Kidney glomerular epithelial cell (primary cell): ENCODE results near the gene CFAP65.
A peak's percentile ranks its signal among the peaks of the same experiment; 100 is the strongest.

Experiments
- DNase-seq: peaks from one replicate; lab custom pipeline; 2025; lab: John Stamatoyannopoulos, UW

CFAP65 gene

DNA sequence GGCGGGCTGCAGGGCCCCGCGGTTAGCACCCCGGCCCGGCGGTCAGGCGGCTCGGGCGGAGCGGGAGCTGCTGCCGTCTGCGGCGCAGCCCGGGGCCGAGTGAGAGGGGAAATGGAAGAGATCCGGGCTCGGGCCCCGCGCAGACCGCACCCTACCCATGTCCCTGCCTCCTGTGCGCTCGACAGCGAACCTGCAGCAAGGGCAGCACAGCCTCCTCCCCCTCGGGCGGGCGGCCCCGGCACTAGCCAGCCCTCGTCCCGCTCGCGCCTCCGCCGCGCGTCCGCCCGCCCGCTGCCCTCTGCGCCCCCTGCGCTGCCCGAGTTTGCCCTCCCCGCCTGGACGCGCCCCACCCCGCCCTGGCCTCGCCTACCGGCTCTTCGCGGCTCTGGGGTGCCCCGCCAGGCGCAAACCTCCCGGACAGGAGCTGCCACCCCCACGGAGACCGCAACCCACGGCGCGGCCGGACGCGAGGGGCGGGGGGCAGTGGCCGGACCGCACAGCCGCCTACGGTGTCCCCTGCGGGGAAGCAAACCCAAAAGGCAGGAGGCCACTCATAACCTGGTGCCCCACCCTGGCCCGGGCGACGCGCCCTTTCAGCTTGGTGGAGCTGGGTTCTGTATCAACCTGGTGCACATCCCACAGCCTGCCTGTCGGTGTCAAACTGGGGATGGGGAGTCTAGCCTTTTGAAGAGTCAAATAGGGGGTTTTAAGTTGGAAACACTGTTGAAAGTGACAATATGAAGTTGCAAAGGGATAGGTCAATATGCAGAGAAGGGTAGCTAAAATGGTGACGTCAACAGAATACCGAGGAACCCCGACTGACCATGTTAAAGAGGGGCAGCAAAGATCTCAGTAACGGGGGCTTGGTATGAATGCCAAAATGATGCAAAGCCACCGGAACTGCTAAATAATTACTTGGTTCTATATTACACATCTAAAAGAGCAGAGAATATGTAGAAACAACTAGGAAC lies 19.8 kb upstream of the CFAP65 start, which contains the start of gene IHH:
Gene IHH, minus strand, starts transcription at position 101 of the 971 bp plus-strand sequence. CDS start 454 bp downstream, outside the sequence.
- no peak for DNase-seq

DNA sequence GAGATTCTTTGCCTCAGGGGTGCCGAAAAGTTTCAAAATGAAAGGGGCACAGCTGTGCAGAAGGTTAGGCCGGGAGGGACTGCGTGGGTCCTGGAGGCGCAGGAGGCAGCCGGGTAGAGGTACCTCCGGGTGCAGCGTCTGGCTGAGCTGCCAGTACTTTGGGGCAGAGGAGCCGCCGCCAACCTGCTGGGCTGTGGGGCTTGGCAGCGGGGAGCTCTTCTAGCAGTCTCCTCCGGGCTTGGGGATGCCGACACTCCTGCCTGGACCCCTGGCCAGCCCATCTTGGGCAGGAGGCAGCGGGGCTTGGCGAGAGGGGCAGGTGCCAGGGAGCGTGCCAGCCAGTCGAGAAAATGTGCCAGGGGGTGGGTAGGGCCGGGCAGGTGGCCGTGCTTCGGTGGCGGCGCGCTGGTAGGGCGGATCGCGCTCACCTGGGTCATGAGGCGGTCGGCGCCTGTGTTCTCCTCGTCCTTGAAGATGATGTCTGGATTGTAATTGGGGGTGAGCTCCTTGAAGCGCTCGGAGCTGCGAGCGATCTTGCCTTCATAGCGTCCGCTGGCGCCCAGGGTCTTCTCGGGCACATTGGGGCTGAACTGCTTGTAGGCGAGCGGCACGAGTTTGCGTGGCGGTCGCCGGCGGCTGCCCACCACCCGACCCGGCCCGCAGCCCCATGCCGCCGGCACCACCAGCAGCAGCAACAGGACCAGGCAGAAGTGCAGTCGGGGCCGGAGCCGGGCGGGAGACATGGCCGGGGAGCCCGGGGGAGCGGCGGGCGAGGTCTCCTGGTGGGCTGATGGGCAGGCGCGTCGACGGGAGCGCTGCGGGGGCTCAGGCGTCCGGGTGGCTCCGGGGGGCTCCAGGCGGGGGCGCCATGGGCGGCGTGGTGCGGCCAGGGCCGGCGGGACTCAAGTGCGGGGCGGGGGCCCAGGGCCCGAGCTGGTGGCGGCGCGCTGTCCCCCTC lies 18.7 kb upstream of the CFAP65 start:
- no peak for DNase-seq

DNA sequence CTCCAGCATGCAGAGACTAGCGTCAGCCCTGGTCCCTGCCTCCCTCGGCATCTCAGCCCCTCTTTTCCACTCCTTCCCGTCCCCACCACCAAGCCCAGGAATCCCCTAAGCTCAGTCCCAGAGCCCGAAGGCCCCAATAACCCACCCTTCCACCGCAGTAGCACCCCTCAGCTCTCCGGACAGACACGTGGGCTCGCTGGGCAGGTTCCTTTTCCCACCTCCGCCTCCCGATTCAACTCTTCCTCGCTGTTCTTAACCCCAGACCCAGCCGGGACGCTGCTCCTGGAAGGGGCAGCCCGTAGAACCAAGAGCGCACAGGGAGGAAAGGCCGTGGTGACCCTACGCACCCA lies 18.0 kb upstream of the CFAP65 start:
- no peak for DNase-seq

DNA sequence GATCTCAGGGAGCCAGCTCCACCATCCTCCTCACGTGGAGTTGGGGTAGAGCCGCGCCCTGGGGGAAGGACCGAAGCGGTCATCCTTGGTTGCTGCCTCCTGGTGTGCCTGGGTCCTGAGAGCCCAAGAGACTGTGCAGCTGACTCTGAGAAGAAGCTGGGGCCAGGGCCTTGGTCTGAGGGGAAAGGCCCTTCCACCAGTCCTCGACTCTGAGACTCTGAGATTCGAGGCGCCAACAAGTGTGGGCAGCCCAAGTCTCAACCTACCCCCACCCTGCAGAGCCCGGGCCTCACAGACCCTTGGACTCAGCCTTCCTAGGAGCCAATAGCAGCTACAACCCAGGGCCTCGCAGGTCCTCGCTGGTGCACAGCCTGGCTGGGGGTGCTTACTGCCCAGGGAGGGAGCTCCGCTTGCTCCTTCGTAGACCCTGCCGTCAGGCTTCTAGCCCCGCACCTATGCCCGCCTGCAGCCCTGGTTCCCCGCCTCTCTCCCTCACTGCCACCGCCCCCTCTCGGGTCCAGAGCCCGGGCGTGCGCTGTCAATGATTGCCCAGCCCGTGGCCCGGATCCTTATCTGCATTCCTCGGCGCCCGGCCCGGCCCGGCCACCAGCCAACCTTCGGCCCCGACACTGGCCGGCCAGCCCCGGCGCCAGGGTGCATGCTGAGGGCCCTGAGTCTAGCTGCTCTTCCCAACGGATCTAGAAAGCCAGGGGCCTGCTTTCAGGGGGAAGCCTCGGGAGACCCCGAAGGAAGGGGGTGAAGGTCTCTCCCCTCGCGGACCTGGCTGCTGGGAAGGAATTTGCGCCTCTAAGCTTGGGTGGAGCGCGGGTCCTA lies 17.4 kb upstream of the CFAP65 start:
- DNase-seq = no peak

DNA sequence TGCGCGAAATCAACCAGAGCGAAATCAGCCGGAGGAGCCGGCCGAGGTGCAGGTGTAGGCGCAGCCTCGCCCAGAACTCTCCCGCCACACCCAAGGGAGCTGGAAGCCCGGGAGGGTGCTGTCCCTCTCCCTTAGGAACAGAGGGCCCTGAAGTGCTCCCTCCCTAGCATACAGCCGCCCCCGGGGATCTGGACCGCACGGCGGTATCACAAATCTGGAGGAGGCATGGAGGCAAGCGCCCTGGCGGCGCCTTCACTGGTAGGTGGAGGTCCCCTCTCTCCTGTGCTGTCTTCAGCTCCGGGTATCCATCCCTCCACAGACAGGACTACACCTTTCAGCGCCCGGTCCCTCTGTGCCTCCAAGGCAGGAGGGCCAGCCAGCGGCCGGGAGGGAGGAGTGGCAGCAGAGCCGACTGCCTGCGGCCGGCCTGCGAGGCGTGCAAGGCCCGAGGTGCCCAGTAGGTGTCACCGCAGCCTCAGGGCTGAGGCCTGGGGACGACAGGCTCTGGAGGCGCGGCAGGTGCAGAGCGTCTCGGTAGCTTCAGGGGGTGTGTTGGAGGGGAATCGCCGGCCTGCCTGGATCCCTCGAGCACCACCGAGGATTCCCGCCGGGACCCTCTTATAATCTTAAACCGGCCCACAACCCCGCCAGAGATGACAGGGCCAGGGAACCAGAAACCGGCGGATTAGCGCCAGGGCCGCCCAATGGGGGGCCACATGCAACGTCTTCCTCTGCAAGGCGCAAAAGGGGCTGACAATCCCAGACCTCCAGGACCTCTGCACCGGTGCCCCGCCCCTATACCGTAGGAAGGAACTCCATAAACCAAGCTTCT lies 16.6 kb upstream of the CFAP65 start:
- peak; percentile 2 for DNase-seq

DNA sequence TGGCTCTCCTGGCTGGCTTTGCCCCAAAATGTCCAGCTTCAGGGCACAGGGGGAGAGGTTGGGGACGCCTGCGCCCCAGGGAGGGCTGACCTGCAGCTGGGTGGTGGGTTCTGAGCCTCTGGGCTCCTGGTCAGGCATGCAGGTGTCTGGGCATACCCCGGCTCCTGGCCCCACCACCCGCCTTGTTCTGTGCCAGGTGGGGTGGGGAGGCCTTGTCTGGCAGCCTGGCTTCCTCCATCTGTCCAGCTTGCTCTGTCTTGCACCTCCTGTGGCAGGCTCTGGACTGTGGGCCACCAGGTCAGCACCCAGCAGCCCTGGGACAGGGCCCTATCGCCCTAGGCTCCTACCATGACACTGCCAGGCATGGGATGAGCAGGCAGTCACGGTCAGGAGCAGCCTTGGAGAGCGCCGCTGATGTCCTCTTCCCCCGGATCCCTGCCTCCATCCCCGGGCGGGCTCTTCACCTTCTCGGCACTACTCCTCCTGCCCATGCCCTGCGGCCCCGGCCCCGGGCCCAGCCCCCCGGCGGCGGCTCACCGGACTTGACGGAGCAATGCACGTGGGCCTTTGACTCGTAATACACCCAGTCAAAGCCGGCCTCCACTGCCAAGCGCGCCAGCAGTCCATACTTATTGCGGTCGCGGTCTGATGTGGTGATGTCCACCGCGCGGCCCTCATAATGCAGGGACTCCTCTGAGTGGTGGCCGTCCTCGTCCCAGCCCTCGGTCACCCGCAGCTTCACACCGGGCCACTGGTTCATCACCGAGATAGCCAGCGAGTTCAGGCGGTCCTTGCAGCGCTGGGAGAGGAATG lies 15.8 kb upstream of the CFAP65 start:
- no peak for DNase-seq

DNA sequence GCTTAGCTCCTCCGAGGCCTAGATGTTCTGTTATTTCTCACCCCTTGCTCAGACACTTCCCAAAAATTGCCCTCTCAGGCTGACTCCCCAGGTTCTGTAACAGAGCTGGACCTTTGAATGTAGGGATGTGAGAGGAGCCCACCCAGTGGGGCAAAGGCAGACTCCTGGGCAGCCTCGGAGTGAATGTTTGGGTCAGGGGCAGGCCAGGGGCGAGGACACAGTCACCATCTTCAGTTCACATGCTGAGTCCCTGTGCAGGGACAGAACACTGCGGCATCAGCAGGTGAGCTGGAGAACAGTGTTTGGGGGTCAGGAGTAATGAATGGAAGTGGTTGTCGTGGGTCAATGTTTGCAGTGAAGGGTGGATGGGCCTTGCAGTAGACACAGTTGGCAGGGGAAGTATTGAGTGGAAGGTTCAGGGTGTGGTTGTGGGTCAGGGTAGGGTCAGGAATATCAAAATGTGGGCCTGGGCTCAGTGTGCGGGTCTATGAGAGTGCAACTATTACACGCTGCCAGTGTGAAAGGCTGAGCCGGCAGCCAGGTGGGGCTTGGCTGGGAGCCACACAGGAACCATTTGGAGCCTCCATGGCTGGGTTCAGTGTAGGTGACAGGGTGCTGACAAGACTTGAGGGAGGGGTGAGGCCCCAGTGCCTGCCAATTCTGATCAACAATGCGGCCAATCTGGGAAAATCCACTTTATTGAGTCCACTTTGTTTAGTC lies 15.0 kb upstream of the CFAP65 start:
- DNase-seq = no peak

DNA sequence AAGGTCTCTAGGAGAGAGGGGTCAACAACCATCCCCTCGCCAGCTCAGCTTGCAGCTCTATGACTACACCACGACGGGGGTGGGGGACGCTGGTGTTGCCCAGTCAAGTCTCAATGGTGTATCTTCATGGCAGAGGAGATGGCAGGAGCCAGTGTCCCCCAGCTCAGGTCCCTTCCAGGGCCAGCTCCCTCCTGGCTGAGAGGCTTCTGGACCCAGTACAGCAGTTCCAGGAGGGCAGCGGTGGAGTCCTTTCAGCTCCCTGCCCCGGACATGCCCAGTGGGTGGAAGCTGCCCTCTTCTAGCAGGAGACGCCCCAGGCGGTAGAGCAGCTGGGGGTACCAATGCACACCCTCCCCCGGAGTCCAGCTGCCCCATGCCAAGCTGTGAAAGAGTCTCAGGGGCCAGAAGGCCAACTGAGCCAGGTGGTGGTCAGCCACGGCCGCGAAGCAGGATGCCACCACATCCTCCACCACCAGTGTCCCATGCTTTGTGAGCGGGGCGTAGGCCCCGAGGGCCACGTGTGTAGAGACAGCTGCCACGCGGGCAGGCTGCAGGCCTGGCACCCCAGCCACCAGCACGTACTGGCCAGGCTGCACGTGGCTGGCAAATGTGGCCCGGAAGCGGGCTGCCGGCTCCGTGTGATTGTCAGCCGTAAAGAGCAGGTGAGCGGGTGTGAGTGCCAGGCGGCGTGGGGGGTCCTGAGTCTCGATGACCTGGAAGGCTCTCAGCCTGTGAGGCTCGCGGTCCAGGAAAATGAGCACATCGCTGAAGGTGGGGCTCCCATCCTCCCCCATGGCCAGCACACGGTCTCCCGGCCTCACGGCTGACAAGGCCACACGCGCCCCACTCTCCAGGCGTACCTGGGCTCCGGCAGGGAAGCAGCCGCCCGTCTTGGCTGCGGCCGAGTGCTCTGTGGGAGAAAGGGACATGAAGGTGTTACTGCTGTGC lies 13.9 kb upstream of the CFAP65 start:
- DNase-seq = no peak

DNA sequence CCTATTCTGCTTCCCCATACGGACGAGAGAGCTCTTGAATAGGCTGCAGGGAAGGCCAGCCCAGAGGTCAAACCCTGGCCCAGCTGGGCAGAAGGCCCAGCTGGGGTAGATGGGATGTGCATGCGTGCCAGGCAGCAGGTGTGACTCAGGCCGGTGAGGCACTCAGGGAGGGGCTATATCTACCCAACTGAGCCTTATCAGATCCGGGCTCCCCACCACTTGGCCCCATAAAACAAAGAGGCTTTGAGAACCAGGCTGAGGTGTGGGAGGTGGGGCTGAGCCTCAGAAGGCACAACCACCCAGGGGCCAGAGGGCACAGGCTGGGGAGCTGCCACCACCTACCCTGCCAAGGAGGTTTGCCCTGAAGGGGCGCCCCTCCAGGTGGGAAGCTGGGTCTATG lies 8.0 kb upstream of the CFAP65 start:
- no peak for DNase-seq

DNA sequence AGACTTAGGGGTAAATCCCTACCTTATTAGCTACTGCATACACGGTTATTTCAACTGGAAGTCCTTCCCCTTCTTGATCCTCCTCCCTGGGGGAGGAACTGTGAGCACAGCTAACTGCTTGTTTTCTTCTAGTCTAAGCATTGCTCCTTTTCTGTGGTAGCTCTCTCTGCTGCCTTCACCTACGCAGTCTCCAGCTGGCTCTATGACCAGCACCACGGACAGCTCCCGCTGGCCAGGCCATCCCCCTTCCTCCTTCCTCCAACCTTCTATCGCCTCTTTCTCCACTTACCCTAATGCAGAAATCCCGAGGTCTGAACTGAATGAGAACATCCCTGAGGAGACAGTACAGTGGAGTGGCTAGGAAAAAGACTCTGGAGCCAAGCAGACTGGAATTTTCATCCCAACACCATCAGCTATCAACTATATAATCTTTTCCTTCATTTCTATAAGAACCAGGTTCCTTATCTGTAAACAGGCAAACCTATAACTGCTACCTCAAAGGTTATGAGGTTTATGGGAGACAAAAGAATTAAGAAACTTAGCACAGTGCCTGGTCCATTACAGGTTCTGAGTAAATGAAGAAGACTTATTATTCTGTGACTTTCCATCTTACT lies 4.7 kb upstream of the CFAP65 start:
- DNase-seq = peak; percentile 9

DNA sequence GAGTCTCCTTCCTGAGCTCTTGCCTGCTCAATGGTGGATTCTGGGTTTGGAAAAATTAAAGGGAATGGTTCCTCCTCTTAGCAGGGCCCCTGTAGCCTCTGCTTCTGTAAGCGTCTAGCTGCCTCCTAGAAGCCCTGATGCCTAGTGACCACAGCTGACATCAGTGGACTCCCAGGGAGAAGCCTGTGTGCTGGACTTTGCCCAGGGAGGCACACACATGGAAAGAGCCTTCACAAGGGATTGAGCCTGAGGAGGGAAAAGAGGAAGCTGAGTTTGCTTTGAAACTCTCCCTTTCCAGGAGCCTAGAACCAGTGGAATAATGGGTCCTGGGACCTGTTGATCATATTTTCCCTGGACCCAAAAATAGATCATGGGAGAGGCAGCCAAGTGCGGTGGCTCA lies 1.4 kb upstream of the CFAP65 start:
- DNase-seq = no peak

DNA sequence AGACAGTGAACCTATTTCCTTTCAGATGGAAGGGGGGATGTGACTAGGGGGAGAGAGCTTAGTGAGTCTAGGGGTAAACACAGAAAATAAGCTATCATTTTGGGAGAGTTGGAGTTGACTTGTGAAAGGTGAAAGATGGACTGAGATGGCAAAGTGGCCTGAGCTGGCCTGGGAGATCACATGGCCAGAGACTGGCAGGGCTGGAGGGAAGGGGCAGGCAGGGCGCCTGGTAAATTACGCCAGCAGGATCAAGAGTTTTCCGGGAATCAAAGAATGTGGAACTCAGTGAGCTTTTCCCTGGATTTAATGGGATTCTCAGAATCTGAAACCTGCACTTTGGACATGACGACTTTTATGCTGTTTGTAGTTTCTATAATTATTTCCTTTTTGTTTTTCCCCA lies 841 bp upstream of the CFAP65 start:
- no peak for DNase-seq

DNA sequence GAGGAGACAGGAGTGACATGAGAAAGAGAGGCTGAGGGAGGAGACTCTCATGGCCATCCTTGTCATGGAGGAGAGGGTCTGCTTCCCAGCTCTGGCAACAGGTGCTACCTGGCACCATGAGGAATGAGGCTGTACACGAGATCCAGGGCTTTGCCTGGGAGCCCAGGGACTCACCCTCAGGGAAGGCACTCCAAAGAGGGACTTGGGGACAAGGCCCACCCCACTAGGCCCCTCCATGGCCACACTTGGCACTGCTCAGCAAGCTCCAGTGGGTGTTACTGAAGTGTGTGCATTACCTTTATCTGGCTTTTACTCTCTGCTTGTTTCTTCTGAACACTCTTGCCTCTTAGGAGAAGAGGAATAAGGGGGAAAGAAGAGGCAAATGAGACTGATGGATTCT lies 2.7 kb downstream of the CFAP65 start:
- DNase-seq = no peak

DNA sequence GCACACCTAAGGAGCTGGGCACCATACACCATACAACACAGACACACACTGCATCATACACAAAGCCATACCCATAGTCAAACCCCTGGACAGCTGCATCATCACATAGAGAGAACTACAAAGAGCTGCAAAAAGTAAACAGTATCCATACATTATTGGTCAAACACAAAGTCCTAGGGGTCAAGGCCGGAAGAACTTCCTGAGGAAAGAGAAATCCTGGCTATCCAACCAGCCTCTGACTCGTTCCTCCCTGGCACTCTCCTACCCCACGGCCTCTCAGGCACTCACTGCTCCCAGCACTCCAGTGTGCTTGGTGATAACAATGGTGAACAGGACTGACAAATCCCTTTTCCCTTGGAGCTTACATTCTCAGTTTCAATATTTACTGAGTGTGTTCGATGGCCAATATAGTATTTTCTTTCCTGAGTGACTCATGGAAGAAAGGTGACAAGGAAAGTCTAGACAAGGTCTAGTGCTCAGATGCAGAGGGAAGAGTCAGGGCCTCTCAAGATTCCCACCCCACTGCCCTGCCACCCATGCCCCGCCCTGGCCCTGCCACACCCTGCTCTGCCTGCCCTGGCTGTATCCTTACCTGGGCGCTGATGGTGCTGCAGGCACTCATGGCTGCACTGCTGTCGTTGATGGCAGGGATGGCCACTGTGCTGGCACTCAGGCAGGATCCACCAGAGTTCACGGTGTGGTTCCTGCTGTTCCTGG lies 3.4 kb downstream of the CFAP65 start:
- DNase-seq = no peak

DNA sequence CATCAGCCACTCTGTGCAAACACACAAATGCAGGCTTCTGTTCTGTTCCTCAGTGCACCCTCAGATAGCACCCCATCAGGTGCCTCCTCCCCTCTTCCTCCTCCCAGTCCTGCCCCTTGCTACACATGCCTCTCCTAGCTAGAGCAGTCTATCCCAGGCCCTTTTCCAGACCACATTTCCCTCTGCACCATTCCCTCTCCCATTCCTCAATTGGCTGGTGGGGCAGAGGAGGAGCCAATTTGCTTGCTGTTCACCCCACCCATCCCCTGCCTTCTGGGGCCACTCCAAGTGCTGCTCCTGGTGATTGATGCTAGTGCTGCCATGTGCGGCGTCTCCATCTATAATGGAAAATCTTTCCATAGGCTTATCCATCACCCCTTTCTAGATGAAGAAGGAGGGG lies 5.4 kb downstream of the CFAP65 start:
- DNase-seq = no peak

DNA sequence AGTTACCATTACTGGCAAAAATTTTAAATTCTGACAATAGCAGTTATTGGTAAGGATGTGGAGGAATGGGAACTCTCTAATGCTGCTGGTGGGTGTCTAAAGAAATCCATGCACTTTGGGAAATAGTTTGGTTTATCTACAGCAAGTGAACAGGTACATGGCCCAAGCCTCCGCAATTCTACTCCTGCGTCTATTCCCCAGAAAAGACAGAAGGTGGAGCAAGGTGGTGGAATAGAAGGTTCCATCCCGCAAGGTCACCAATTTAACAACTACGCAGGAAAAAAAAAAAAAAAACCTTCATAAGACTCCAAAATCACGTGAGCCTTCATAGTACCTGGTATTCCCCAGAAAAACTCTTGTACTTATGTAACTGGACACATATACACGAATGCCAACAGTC lies 6.5 kb downstream of the CFAP65 start:
- DNase-seq = no peak
